H1 (cell line): ENCODE results near the gene PRKAB1. TPM values are rescaled to one million over a fixed set of nuclear protein-coding genes. Genes with fewer than 3 reads are reported as not detected.

ENCODE experiments used
- CTCF ChIA-PET: fragments of 300-600 bp; sonication (Branson Sonifier 250); formaldehyde crosslinking; loops from one replicate; lab custom pipeline; 2021; ENCODE audit not compliant: partially characterized antibody; lab: Charles Lee
- POLR2A ChIA-PET: fragments of 300-600 bp; sonication (Branson Sonifier 250); formaldehyde crosslinking; loops from one replicate; lab custom pipeline; 2021; ENCODE audit warnings: inconsistent platforms; ENCODE audit not compliant: partially characterized antibody; lab: Charles Lee
- DNase-seq, 2 experiments: peaks; one replicate each; pipeline versions ENCODE4 v3.0.0 to v3.0.0-alpha.2; 2010 to 2022; ENCODE audit warnings: low spot score in 2 of 2, low read depth in 1 of 2, mixed read lengths in 1 of 2
- FAIRE-seq: peaks from 2 replicates; lab custom pipeline; 2011; peaks lifted over from hg19 to GRCh38; lab: Jason Lieb, UNC
- H2AFZ ChIP-seq: 2 replicates; pipeline ENCODE4 v1.8.1; 2012; ENCODE audit warnings: low read length, inconsistent platforms
- H2AK5ac ChIP-seq: 2 replicates; pipeline ENCODE4 v1.6.1; 2013; ENCODE audit warnings: low read depth, low read length
- H2BK120ac ChIP-seq: replicated peaks from 2 replicates; pipeline ENCODE3; 2013; ENCODE audit warnings: low read depth, low read length, inconsistent platforms
- H2BK12ac ChIP-seq: 2 replicates; pipeline ENCODE4 v1.6.1; 2013; ENCODE audit warnings: low read depth, low read length
- H2BK15ac ChIP-seq: 2 replicates; pipeline ENCODE4 v1.6.1; 2013; ENCODE audit warnings: low read length
- H2BK20ac ChIP-seq: 2 replicates; pipeline ENCODE4 v1.6.1; 2013; ENCODE audit warnings: low read length
- H2BK5ac ChIP-seq: 2 replicates; pipeline ENCODE4 v1.6.1; 2013; ENCODE audit warnings: low read depth, low read length
- H3K14ac ChIP-seq: 2 replicates; pipeline ENCODE4 v1.6.1; 2013; ENCODE audit warnings: inconsistent platforms; ENCODE audit not compliant: insufficient read length
- H3K18ac ChIP-seq: 2 replicates; pipeline ENCODE4 v1.6.1; 2013; ENCODE audit warnings: low read length; ENCODE audit errors: extremely low read depth
- H3K23ac ChIP-seq: 2 replicates; pipeline ENCODE4 v1.6.1; 2013; ENCODE audit warnings: inconsistent platforms; ENCODE audit not compliant: insufficient read length
- H3K23me2 ChIP-seq: 2 replicates; pipeline ENCODE4 v1.6.1; 2013; ENCODE audit warnings: low read depth, low read length
- H3K27ac ChIP-seq: 2 replicates; pipeline ENCODE4 v1.6.1; 2011; ENCODE audit warnings: low read depth, low read length, inconsistent platforms
- H3K27me3 ChIP-seq, 4 experiments: replicated peaks in 1 of 4; 1 replicate in 1 of 4; 2 replicates in 3 of 4; pipeline versions ENCODE4 v1.6.1 to v1.8.1; 2011 to 2013; ENCODE audit warnings: low read length in 3 of 4, mild to moderate bottlenecking in 3 of 4, inconsistent platforms in 2 of 4, mixed read lengths in 2 of 4, moderate library complexity in 1 of 4; ENCODE audit not compliant: control insufficient read depth in 3 of 4, insufficient read depth in 3 of 4; ENCODE audit errors: extremely low read depth in 1 of 4
- H3K36me3 ChIP-seq, 4 experiments: 2 replicates each; pipeline versions ENCODE4 v1.6.1 to v1.8.1; 2011 to 2013; ENCODE audit warnings: mild to moderate bottlenecking in 4 of 4, low read length in 3 of 4, moderate library complexity in 2 of 4, control low read depth in 1 of 4, inconsistent platforms in 1 of 4; ENCODE audit not compliant: insufficient read depth in 4 of 4, control insufficient read depth in 2 of 4
- H3K4ac ChIP-seq: replicated peaks from 2 replicates; pipeline ENCODE3; 2013; ENCODE audit warnings: low read length, low read depth, mixed read lengths, inconsistent platforms; ENCODE audit not compliant: insufficient read length
- H3K4me1 ChIP-seq, 4 experiments: replicated peaks in 1 of 4; 1 replicate in 1 of 4; 2 replicates in 3 of 4; pipeline versions ENCODE4 v1.6.1 to v1.8.1; 2011 to 2013; ENCODE audit warnings: low read length in 3 of 4, inconsistent platforms in 2 of 4, mixed read lengths in 1 of 4; ENCODE audit not compliant: insufficient read depth in 4 of 4, control insufficient read depth in 3 of 4
- H3K4me2 ChIP-seq, 2 experiments: 2 replicates each; pipeline versions ENCODE4 v1.6.1 to v1.8.1; 2011 to 2013; ENCODE audit warnings: low read depth in 2 of 2, low read length in 2 of 2, control low read depth in 1 of 2, inconsistent platforms in 1 of 2, mild to moderate bottlenecking in 1 of 2; ENCODE audit not compliant: insufficient read depth in 1 of 2
- H3K4me3 ChIP-seq, 4 experiments: fragments of 200-600, 300-600 bp in 1 of 4; sonication (generic), shearing (Covaris generic), sonication (Bioruptor Twin) in 1 of 4; 2 replicates each; pipeline versions ENCODE4 v1.5.1 to v1.8.1; 2011 to 2016; ENCODE audit warnings: low read length in 4 of 4, low read depth in 3 of 4, control low read depth in 2 of 4, inconsistent platforms in 2 of 4, mild to moderate bottlenecking in 2 of 4, mixed read lengths in 1 of 4, moderate library complexity in 1 of 4; ENCODE audit not compliant: insufficient read depth in 2 of 4; ENCODE audit errors: extremely low read depth in 1 of 4
- H3K56ac ChIP-seq: replicated peaks from 2 replicates; pipeline ENCODE3; 2013; ENCODE audit warnings: low read depth, mild to moderate bottlenecking, mixed read lengths, low read length, inconsistent platforms; ENCODE audit not compliant: insufficient read length
- H3K79me1 ChIP-seq: 2 replicates; pipeline ENCODE4 v1.6.1; 2013; ENCODE audit warnings: low read depth, low read length, control low read depth
- H3K79me2 ChIP-seq, 2 experiments: 2 replicates each; pipeline versions ENCODE4 v1.6.1 to v1.8.1; 2012 to 2013; ENCODE audit warnings: low read length in 2 of 2, mild to moderate bottlenecking in 2 of 2, inconsistent platforms in 1 of 2; ENCODE audit not compliant: insufficient read depth in 2 of 2, control insufficient read depth in 1 of 2
- H3K9ac ChIP-seq, 4 experiments: replicated peaks in 1 of 4; 1 replicate in 1 of 4; 2 replicates in 3 of 4; pipeline versions ENCODE4 v1.6.1 to v1.8.1; 2011 to 2013; ENCODE audit warnings: low read depth in 3 of 4, low read length in 3 of 4, control low read depth in 2 of 4, mild to moderate bottlenecking in 2 of 4, moderate library complexity in 2 of 4, inconsistent platforms in 1 of 4; ENCODE audit errors: extremely low read depth in 1 of 4
- H3K9me3 ChIP-seq, 2 experiments: 2 replicates each; pipeline versions ENCODE4 v1.6.1 to v1.8.1; 2012 to 2013; ENCODE audit warnings: mild to moderate bottlenecking in 2 of 2, moderate library complexity in 2 of 2, control low read depth in 1 of 2, inconsistent platforms in 1 of 2, low read depth in 1 of 2, low read length in 1 of 2, mixed read lengths in 1 of 2; ENCODE audit not compliant: insufficient read depth in 2 of 2
- H4K20me1 ChIP-seq, 2 experiments: replicated peaks in 1 of 2; 2 replicates each; pipeline versions ENCODE3 to v1.8.1; 2011 to 2013; ENCODE audit warnings: inconsistent platforms in 2 of 2, low read length in 2 of 2, mild to moderate bottlenecking in 1 of 2; ENCODE audit not compliant: insufficient read depth in 2 of 2, control insufficient read depth in 1 of 2
- H4K5ac ChIP-seq: 2 replicates; pipeline ENCODE4 v1.6.1; 2013; ENCODE audit warnings: low read length, low read depth, mixed read lengths, inconsistent platforms; ENCODE audit not compliant: insufficient read length
- H4K8ac ChIP-seq: 2 replicates; pipeline ENCODE4 v1.8.0; 2013; ENCODE audit warnings: mild to moderate bottlenecking, moderate library complexity, low read length, inconsistent platforms; ENCODE audit not compliant: insufficient read depth; ENCODE audit errors: extremely low read depth
- H4K91ac ChIP-seq: replicated peaks from 2 replicates; pipeline ENCODE3; 2013; ENCODE audit warnings: low read length, mixed read lengths, inconsistent platforms; ENCODE audit not compliant: insufficient read length
- BACH1 ChIP-seq: IDR thresholded peaks from 2 replicates; pipeline ENCODE4 v1.6.1; 2012; ENCODE audit warnings: low read length, improper control_type of control experiment
- CTBP2 ChIP-seq: IDR thresholded peaks from 2 replicates; pipeline ENCODE4 v1.7.0; 2011; ENCODE audit warnings: borderline replicate concordance, mild to moderate bottlenecking, moderate library complexity, mixed read lengths, low read length; ENCODE audit not compliant: insufficient read depth, insufficient read length
- GTF2F1 ChIP-seq: IDR thresholded peaks from 2 replicates; pipeline ENCODE4 v1.6.1; 2012; ENCODE audit warnings: low read depth, low read length, improper control_type of control experiment, borderline replicate concordance
- PHF8 ChIP-seq: fragments of 200-600 bp; sonication (generic); conservative IDR thresholded peaks from 2 replicates; pipeline ENCODE4 v1.7.1; 2012; ENCODE audit warnings: low read depth, mild to moderate bottlenecking, inconsistent platforms, low read length, moderate library complexity
- POLR2AphosphoS5 ChIP-seq: IDR thresholded peaks from 2 replicates; pipeline ENCODE4 v1.6.1; 2011; ENCODE audit warnings: low read depth, low read length
- SAP30 ChIP-seq: fragments of 300-600 bp; sonication (generic); IDR thresholded peaks from 2 replicates; pipeline ENCODE4 v1.7.1; 2012; ENCODE audit warnings: low read length, moderate library complexity, mild to moderate bottlenecking, inconsistent platforms; ENCODE audit not compliant: insufficient read depth, insufficient replicate concordance
- SRF ChIP-seq: IDR thresholded peaks from 2 replicates; pipeline ENCODE4 v1.6.1; 2011; ENCODE audit warnings: mild to moderate bottlenecking, low read depth, low read length, moderate library complexity
- WGBS, 2 experiments: shearing (Covaris generic) in 1 of 2; methylation state at CpG; one replicate each; pipeline versions ENCODE4 v1.1.6 to v1.1.7; 2013 to 2015; ENCODE audit warnings: low lambda C conversion rate in 2 of 2, mixed read lengths in 2 of 2, inconsistent platforms in 1 of 2, low coverage in 1 of 2, missing lambda C conversion rate in 1 of 2; ENCODE audit not compliant: insufficient replicate concordance in 2 of 2, insufficient coverage in 1 of 2, insufficient read length in 1 of 2; ENCODE audit errors: extremely low coverage in 1 of 2, missing lambda C conversion rate in 1 of 2; 5-methylcytosine and 5-hydroxymethylcytosine counted together
- polyA plus RNA-seq, 7 experiments: library from polyadenylated mRNA; depleted of rRNA in 3 of 7; stranded (reverse) in 5 of 7; unstranded in 2 of 7; fragments of >200 nt in 5 of 7; fragments of 200-250 nt in 2 of 7; gene quantifications; 1 replicate in 5 of 7; 2 replicates in 1 of 7; 4 replicates in 1 of 7; pipeline versions ENCODE4 v1.2.1 to v1.2.3, GENCODE V29; 2011 to 2013; ENCODE audit warnings: missing spikeins in 2 of 7, mixed read lengths in 2 of 7
- total RNA-seq: library from RNA; stranded (reverse); fragmentation: NEBNext Ultra II Directional; extraction: Animal tissue kit (Norgen Biotek cat#: 25700); gene quantifications from 2 replicates; pipeline ENCODE4 v1.2.1, GENCODE V29; 2021
- TF ChIP-seq, protein P1 (sequence below): IDR thresholded peaks from 2 replicates; pipeline ENCODE4 v1.6.1; 2012; ENCODE audit warnings: inconsistent platforms

The PRKAB1 gene
- total and polyA plus RNA-seq, 2 of the 8 experiments (the other 6 are each of a cell fraction or from before 2014, with no cell fraction given), result 24.0 to 32.1 TPM

- H2BK15ac ChIP-seq, result no peak overlapping the region
- no peak overlapping the region for H3K14ac ChIP-seq
- DNase-seq, result no peak
- no peak overlapping the region for H2AFZ ChIP-seq
- no peak overlapping the region for H3K27ac ChIP-seq
- no peak overlapping the region for H3K56ac ChIP-seq
- POLR2A ChIA-PET, result interaction anchor here (1.0 kb wide), 1 partner anchor 490 kb away, joined by 4 read pairs; the partner anchor contains the start of gene RPLP0
- TF ChIP-seq, protein P1, sequence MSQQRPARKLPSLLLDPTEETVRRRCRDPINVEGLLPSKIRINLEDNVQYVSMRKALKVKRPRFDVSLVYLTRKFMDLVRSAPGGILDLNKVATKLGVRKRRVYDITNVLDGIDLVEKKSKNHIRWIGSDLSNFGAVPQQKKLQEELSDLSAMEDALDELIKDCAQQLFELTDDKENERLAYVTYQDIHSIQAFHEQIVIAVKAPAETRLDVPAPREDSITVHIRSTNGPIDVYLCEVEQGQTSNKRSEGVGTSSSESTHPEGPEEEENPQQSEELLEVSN, result no peak
- TF ChIP-seq BACH1 (no peak), GTF2F1 (no peak), POLR2AphosphoS5 (no peak), CTBP2 (no peak), SRF (no peak), PHF8 (no peak), SAP30 (no peak)
- TF ChIP-seq, all 59 proteins: peak for 0
- Histone ChIP-seq H2BK20ac (no peak overlapping the region), H3K4me1 (no peaks in the 10 kb centered on the region), H2BK12ac (no peak overlapping the region), H3K79me1 (no peaks in the 10 kb centered on the region), H3K18ac (no peak overlapping the region), H4K91ac (no peak overlapping the region), H3K9ac (no peak overlapping the region), H2AK5ac (no peak overlapping the region), H4K8ac (no peak overlapping the region), H3K27me3 (no peaks in the 10 kb centered on the region), H4K20me1 (no peaks in the 10 kb centered on the region), H3K23ac (no peak overlapping the region), H2BK5ac (no peak overlapping the region), H4K5ac (no peak overlapping the region), H3K4ac (no peak overlapping the region), H3K4me3 (no peak overlapping the region), H3K23me2 (no peaks in the 10 kb centered on the region), H3K36me3 (peaks cover 24 to 78% (median 47%) of the 10 kb centered on the region in 4 experiments), H3K79me2 (no peaks in the 10 kb centered on the region), H2BK120ac (no peak overlapping the region), H3K9me3 (no peaks in the 10 kb centered on the region), H3K4me2 (no peak overlapping the region)
- 94% methylated on average over 15 of the region's 15 CpGs; no CpG with 5 or more reads in 1 of the 2 experiments for WGBS, 2 experiments
- no peak for FAIRE-seq
- CTCF ChIA-PET, result interaction anchor here (1.6 to 1.7 kb wide), 2 partner anchors 13 to 69 kb away, joined by 4 read pairs; no protein-coding TSS in a partner anchor
Observed at GRCh38 chr12:119710965-119711551, 43.1 kb downstream of the PRKAB1 start.
